ENCODE results near the gene YAF2.
"Not testable (repeated sequence)": the region's sequence is repeated elsewhere in the genome, so short reads cannot be mapped to it uniquely, and the experiment has no call there.

YAF2 gene

GRCh38 chr12:42235426-42235825 is 2.6 kb downstream of the YAF2 start:
- no peaks in the 10 kb centered on the region for H3K27me3 Mint-ChIP-seq
- H3K4me3 Mint-ChIP-seq = peak overlapping the region; percentile 30
- peaks cover 61% of the 10 kb centered on the region for H3K4me1 Mint-ChIP-seq (ENCODE audit: low read depth)
- H3K9me3 Mint-ChIP-seq = no peaks in the 10 kb centered on the region
- no peak overlapping the region for H3K27ac Mint-ChIP-seq
- H3K36me3 Mint-ChIP-seq (ENCODE audit: low read depth) = peaks cover 36% of the 10 kb centered on the region

GRCh38 chr12:42234970-42235369 is 3.1 kb downstream of the YAF2 start:
- H3K27me3 Mint-ChIP-seq = no peaks in the 10 kb centered on the region
- peaks cover 41% of the 10 kb centered on the region for H3K36me3 Mint-ChIP-seq (ENCODE audit: low read depth)
- H3K27ac Mint-ChIP-seq = no peak overlapping the region
- H3K9me3 Mint-ChIP-seq = no peaks in the 10 kb centered on the region
- H3K4me1 Mint-ChIP-seq (ENCODE audit: low read depth) = peaks cover 65% of the 10 kb centered on the region
- peak overlapping the region; percentile 30 for H3K4me3 Mint-ChIP-seq

- H3K4me1 Mint-ChIP-seq (ENCODE audit: low read depth) = peaks cover 30% of the 10 kb centered on the region
- H3K27ac Mint-ChIP-seq, H3K9me3 Mint-ChIP-seq, H3K4me3 Mint-ChIP-seq, H3K27me3 Mint-ChIP-seq: not testable (repeated sequence)
- peaks cover 32% of the 10 kb centered on the region for H3K36me3 Mint-ChIP-seq (ENCODE audit: low read depth)
These were observed 10.5 kb downstream of the YAF2 start for GRCh38 chr12:42227525-42227924.

GRCh38 chr12:42224501-42224900 is 13.5 kb downstream of the YAF2 start:
- Mint-ChIP-seq H3K4me1 (ENCODE audit: low read depth) (peaks cover 37% of the 10 kb centered on the region), H3K36me3 (ENCODE audit: low read depth) (peaks cover 20% of the 10 kb centered on the region)
- H3K27ac Mint-ChIP-seq, H3K27me3 Mint-ChIP-seq, H3K4me3 Mint-ChIP-seq, H3K9me3 Mint-ChIP-seq: not testable (repeated sequence)

GRCh38 chr12:42222724-42223123 is 15.3 kb downstream of the YAF2 start:
- Mint-ChIP-seq H3K4me3 (no peak overlapping the region), H3K36me3 (ENCODE audit: low read depth) (peaks cover 20% of the 10 kb centered on the region), H3K27me3 (no peaks in the 10 kb centered on the region), H3K4me1 (ENCODE audit: low read depth) (peaks cover 47% of the 10 kb centered on the region), H3K27ac (no peak overlapping the region), H3K9me3 (no peaks in the 10 kb centered on the region)

GRCh38 chr12:42221726-42222125 is 16.3 kb downstream of the YAF2 start:
- peaks cover 52% of the 10 kb centered on the region for H3K4me1 Mint-ChIP-seq (ENCODE audit: low read depth)
- H3K27me3 Mint-ChIP-seq = no peaks in the 10 kb centered on the region
- H3K9me3 Mint-ChIP-seq = no peaks in the 10 kb centered on the region
- peaks cover 20% of the 10 kb centered on the region for H3K36me3 Mint-ChIP-seq (ENCODE audit: low read depth)
- H3K4me3 Mint-ChIP-seq = no peak overlapping the region
- H3K27ac Mint-ChIP-seq = peak overlapping the region; percentile 1

GRCh38 chr12:42217656-42218055 is 20.4 kb downstream of the YAF2 start:
- Mint-ChIP-seq H3K9me3 (no peaks in the 10 kb centered on the region), H3K36me3 (ENCODE audit: low read depth) (peaks cover 6% of the 10 kb centered on the region), H3K4me3 (no peak overlapping the region), H3K27me3 (no peaks in the 10 kb centered on the region), H3K27ac (no peak overlapping the region), H3K4me1 (ENCODE audit: low read depth) (peaks cover 52% of the 10 kb centered on the region)

- H3K27ac Mint-ChIP-seq = no peak overlapping the region
- H3K9me3 Mint-ChIP-seq = no peaks in the 10 kb centered on the region
- H3K27me3 Mint-ChIP-seq = no peaks in the 10 kb centered on the region
- H3K36me3 Mint-ChIP-seq (ENCODE audit: low read depth) = peaks cover 6% of the 10 kb centered on the region
- peaks cover 43% of the 10 kb centered on the region for H3K4me1 Mint-ChIP-seq (ENCODE audit: low read depth)
- H3K4me3 Mint-ChIP-seq = no peak overlapping the region
These were observed 21.3 kb downstream of the YAF2 start for GRCh38 chr12:42216737-42217136.

GRCh38 chr12:42215759-42216158 is 22.3 kb downstream of the YAF2 start:
- H3K9me3 Mint-ChIP-seq; H3K27ac Mint-ChIP-seq; H3K27me3 Mint-ChIP-seq; H3K4me3 Mint-ChIP-seq; H3K36me3 Mint-ChIP-seq (ENCODE audit: low read depth): not testable (repeated sequence)
- H3K4me1 Mint-ChIP-seq (ENCODE audit: low read depth) = peaks cover 35% of the 10 kb centered on the region

GRCh38 chr12:42213954-42214426 is 24.1 kb downstream of the YAF2 start:
- Mint-ChIP-seq H3K4me3 (no peak overlapping the region), H3K36me3 (ENCODE audit: low read depth) (peaks cover 14% of the 10 kb centered on the region), H3K4me1 (ENCODE audit: low read depth) (peaks cover 23% of the 10 kb centered on the region), H3K9me3 (no peaks in the 10 kb centered on the region), H3K27me3 (no peaks in the 10 kb centered on the region), H3K27ac (no peak overlapping the region)

- Mint-ChIP-seq H3K9me3 (no peaks in the 10 kb centered on the region), H3K27ac (no peak overlapping the region), H3K4me1 (ENCODE audit: low read depth) (peaks cover 19% of the 10 kb centered on the region), H3K36me3 (ENCODE audit: low read depth) (peaks cover 20% of the 10 kb centered on the region), H3K4me3 (no peak overlapping the region), H3K27me3 (no peaks in the 10 kb centered on the region)
These were observed 25.0 kb downstream of the YAF2 start for GRCh38 chr12:42213023-42213422.

- Mint-ChIP-seq H3K36me3 (ENCODE audit: low read depth) (peaks cover 39% of the 10 kb centered on the region), H3K27ac (no peak overlapping the region)
These were observed 29.5 kb downstream of the YAF2 start for GRCh38 chr12:42208574-42208973.

GRCh38 chr12:42204819-42205218 is 33.2 kb downstream of the YAF2 start:
- Mint-ChIP-seq H3K4me1 (ENCODE audit: low read depth) (peaks cover 7% of the 10 kb centered on the region), H3K4me3 (no peak overlapping the region), H3K9me3 (no peaks in the 10 kb centered on the region), H3K27me3 (no peaks in the 10 kb centered on the region), H3K36me3 (ENCODE audit: low read depth) (peaks cover 54% of the 10 kb centered on the region), H3K27ac (no peak overlapping the region)

More at GRCh38 chr12:42208574-42208973, 29.5 kb downstream of the YAF2 start:
- Mint-ChIP-seq H3K27me3 (no peaks in the 10 kb centered on the region), H3K4me3 (no peak overlapping the region), H3K9me3 (no peaks in the 10 kb centered on the region), H3K4me1 (ENCODE audit: low read depth) (peaks cover 7% of the 10 kb centered on the region)

- Mint-ChIP-seq H3K9me3 (no peaks in the 10 kb centered on the region), H3K27ac (no peak overlapping the region), H3K27me3 (no peaks in the 10 kb centered on the region), H3K36me3 (ENCODE audit: low read depth) (peaks cover 54% of the 10 kb centered on the region), H3K4me3 (no peak overlapping the region), H3K4me1 (ENCODE audit: low read depth) (peaks cover 7% of the 10 kb centered on the region)
These were observed 33.7 kb downstream of the YAF2 start for GRCh38 chr12:42204362-42204761.

- H3K4me3 Mint-ChIP-seq = no peak overlapping the region
- no peaks in the 10 kb centered on the region for H3K9me3 Mint-ChIP-seq
- peaks cover 3% of the 10 kb centered on the region for H3K4me1 Mint-ChIP-seq (ENCODE audit: low read depth)
- H3K36me3 Mint-ChIP-seq (ENCODE audit: low read depth) = peaks cover 38% of the 10 kb centered on the region
- H3K27me3 Mint-ChIP-seq = no peaks in the 10 kb centered on the region
- H3K27ac Mint-ChIP-seq = no peak overlapping the region
These were observed 37.0 kb downstream of the YAF2 start for GRCh38 chr12:42201063-42201462.

GRCh38 chr12:42199007-42199406 is 39.0 kb downstream of the YAF2 start:
- Mint-ChIP-seq H3K9me3 (no peaks in the 10 kb centered on the region), H3K4me1 (ENCODE audit: low read depth) (no peaks in the 10 kb centered on the region), H3K4me3 (no peak overlapping the region), H3K27ac (no peak overlapping the region), H3K27me3 (no peaks in the 10 kb centered on the region), H3K36me3 (ENCODE audit: low read depth) (peaks cover 25% of the 10 kb centered on the region)

Measured in stimulated activated naive CD8-positive, alpha-beta T cell treated with anti-CD3 and anti-CD28 coated beads, Interleukin-15, Interleukin-2, amounts not matched to agents 100 ng/mL and 50 ng/mL, for 24 hours (primary cell).